Lung (tissue), 12 donors: Measurements from ENCODE around the gene RAB24. TPM values are rescaled to one million over a fixed set of nuclear protein-coding genes. Genes with fewer than 3 reads are reported as not detected.
A peak's percentile ranks its signal among the peaks of the same experiment; 100 is the strongest.

Experiments
- ATAC-seq: fragments of 200-7000 bp; cut with Tn5 transposase; one replicate; pipeline ENCODE4 v1.9.1; 2020; ENCODE audit warnings: moderate number of reproducible peaks; ENCODE audit not compliant: insufficient read depth, low FRiP score
- DNase-seq, 3 donors: peaks; one replicate each; pipeline ENCODE4 v3.0.0-alpha.2; 2013 to 2017
- H3K27ac ChIP-seq, 2 donors: one replicate each; pipeline ENCODE4 v1.5.1; 2013; ENCODE audit warnings: mild to moderate bottlenecking in 2 of 2, moderate library complexity in 2 of 2, control low read depth in 1 of 2, inconsistent platforms in 1 of 2, low read depth in 1 of 2, low read length in 1 of 2
- H3K27me3 ChIP-seq, 3 donors: one replicate each; pipeline ENCODE4 v1.5.1; 2013; ENCODE audit warnings: low read length in 2 of 3; ENCODE audit not compliant: control insufficient read depth in 3 of 3, insufficient read depth in 3 of 3
- H3K36me3 ChIP-seq, 4 donors: one replicate each; pipeline ENCODE4 v1.5.1; 2013; ENCODE audit warnings: low read length in 4 of 4, mild to moderate bottlenecking in 1 of 4, moderate library complexity in 1 of 4; ENCODE audit not compliant: control insufficient read depth in 4 of 4, insufficient read depth in 4 of 4
- H3K4me1 ChIP-seq, 5 donors: one replicate each; pipeline ENCODE4 v1.5.1; 2013; ENCODE audit warnings: low read length in 5 of 5, mild to moderate bottlenecking in 2 of 5, moderate library complexity in 1 of 5; ENCODE audit not compliant: control insufficient read depth in 5 of 5, insufficient read depth in 5 of 5
- H3K4me3 ChIP-seq: one replicate; pipeline ENCODE4 v1.5.1; 2013; ENCODE audit warnings: mild to moderate bottlenecking, control low read depth, moderate library complexity
- H3K9ac ChIP-seq, 2 donors: one replicate each; pipeline ENCODE4 v1.5.1; 2013; ENCODE audit warnings: low read length in 2 of 2, control low read depth in 1 of 2; ENCODE audit not compliant: insufficient read depth in 1 of 2
- H3K9me3 ChIP-seq, 4 donors: one replicate each; pipeline ENCODE4 v1.5.1; 2013; ENCODE audit warnings: low read length in 3 of 4, mild to moderate bottlenecking in 1 of 4, moderate library complexity in 1 of 4; ENCODE audit not compliant: control insufficient read depth in 4 of 4, insufficient read depth in 3 of 4
- WGBS, 2 donors: extraction: QIAGEN DNeasy Blood & Tissue Kit; methylation state at CpG; one replicate each; pipeline ENCODE4 v1.1.7; 2013; 5-methylcytosine and 5-hydroxymethylcytosine counted together
- polyA plus RNA-seq, 2 donors: library from polyadenylated mRNA; stranded (reverse); fragments of 200-250 nt; gene quantifications; one replicate each; pipeline ENCODE4 v1.2.1, GENCODE V29; 2013
- total RNA-seq, 2 donors: library from RNA; depleted of rRNA in 1 of 2; stranded (reverse); fragments of >200 nt in 1 of 2; gene quantifications; one replicate each; pipeline ENCODE4 v1.2.1, GENCODE V29; 2014 to 2021
- TF ChIP-seq, protein P1 (sequence below): IDR thresholded peaks from 2 replicates; pipeline ENCODE4 v1.5.1; 2012; ENCODE audit warnings: mild to moderate bottlenecking; ENCODE audit errors: control extremely low read depth, extremely low read depth
- donor health status: control.
- donor health status: control.
- donor health status: Bipolar disorder and iron deficiency.
- donor health status: healthy.
- donor health status: DM: yes; HTN: yes; CAD: no.

RAB24 gene
- total and polyA plus RNA-seq, 4 donors = 25.9 to 76.6 (median 42.4) TPM

DNA sequence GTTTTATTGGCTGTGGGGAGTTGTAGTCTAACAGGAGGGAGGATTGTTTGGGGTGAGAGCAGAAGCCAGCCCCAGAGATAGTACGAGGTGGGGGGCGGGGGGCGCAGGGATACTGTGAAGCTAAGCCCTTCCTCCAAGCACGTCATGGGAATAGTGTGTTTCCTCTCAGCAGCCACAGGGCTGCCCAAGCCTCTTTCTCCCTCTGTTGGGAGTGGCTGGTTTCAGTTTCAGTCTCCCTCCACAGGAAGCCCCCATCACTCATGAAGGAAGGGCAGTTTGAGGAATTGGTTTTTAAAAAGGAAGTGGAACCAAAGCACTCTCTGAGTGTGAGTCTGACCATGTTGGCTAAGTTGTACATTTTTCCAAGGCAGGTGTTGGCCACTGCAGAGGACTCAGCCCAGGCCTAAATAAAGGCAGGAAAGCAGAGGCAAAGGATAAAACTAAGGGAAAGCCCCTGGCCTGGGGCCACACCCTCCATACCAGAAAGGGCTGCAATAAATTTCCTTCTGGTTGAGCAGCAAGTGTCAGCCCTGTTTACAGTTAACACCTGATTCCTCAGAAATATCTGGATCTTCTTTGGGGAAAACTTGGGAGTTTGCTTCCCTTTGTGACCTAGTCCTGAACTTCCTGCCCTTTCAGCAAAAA is 3.2 kb downstream of the RAB24 start:
- Histone ChIP-seq H3K9ac (no peak overlapping the region), H3K4me1 (peaks cover 0 to 34% (median 18%) of the 10 kb centered on the region in 5 donors), H3K27ac (peak overlapping the region in 1 of 2 donors; percentile 81), H3K36me3 (peaks cover 4 to 22% (median 13%) of the 10 kb centered on the region in 4 donors), H3K4me3 (no peak overlapping the region), H3K9me3 (no peaks in the 10 kb centered on the region), H3K27me3 (no peaks in the 10 kb centered on the region)
- DNase-seq = peak; percentile 59 to 81 (median 77)
- 11 to 29% methylated on average over 4 of the region's 4 CpGs for WGBS, 2 donors
- peak; percentile 24 for ATAC-seq
- TF ChIP-seq, protein P1, sequence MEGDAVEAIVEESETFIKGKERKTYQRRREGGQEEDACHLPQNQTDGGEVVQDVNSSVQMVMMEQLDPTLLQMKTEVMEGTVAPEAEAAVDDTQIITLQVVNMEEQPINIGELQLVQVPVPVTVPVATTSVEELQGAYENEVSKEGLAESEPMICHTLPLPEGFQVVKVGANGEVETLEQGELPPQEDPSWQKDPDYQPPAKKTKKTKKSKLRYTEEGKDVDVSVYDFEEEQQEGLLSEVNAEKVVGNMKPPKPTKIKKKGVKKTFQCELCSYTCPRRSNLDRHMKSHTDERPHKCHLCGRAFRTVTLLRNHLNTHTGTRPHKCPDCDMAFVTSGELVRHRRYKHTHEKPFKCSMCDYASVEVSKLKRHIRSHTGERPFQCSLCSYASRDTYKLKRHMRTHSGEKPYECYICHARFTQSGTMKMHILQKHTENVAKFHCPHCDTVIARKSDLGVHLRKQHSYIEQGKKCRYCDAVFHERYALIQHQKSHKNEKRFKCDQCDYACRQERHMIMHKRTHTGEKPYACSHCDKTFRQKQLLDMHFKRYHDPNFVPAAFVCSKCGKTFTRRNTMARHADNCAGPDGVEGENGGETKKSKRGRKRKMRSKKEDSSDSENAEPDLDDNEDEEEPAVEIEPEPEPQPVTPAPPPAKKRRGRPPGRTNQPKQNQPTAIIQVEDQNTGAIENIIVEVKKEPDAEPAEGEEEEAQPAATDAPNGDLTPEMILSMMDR = no peak

DNA sequence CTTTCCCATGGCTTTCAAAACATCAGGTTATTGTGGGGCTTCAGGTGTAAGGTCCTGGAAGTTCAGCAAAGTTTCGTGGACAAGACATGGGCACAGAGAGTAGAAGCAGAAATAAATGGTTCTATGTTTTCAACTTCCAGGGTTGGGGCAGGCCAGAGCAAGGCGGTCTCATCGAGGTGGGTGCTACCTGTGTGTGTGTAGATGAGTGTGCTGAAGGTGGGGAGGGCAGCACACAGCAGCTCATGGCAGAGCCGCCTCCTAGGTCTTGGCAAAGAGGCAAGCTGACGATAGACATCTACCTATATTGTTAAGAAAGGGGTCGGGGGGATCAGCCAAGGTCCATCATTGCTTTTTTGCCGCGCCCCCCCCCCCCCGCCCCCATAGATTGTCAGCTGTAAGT is 3.8 kb downstream of the RAB24 start:
- DNase-seq = no peak
- H3K36me3 ChIP-seq = peaks cover 4 to 26% (median 17%) of the 10 kb centered on the region in 4 donors
- no peaks in the 10 kb centered on the region for H3K27me3 ChIP-seq
- no peak for ATAC-seq
- peaks cover 0 to 30% (median 18%) of the 10 kb centered on the region in 5 donors for H3K4me1 ChIP-seq
- TF ChIP-seq, protein P1 = no peak
- no peak overlapping the region for H3K4me3 ChIP-seq
- no peaks in the 10 kb centered on the region for H3K9me3 ChIP-seq
- 60 to 76% methylated on average over 9 of the region's 9 CpGs for WGBS, 2 donors
- no peak overlapping the region for H3K9ac ChIP-seq
- H3K27ac ChIP-seq = peak overlapping the region in 1 of 2 donors; percentile 85

DNA sequence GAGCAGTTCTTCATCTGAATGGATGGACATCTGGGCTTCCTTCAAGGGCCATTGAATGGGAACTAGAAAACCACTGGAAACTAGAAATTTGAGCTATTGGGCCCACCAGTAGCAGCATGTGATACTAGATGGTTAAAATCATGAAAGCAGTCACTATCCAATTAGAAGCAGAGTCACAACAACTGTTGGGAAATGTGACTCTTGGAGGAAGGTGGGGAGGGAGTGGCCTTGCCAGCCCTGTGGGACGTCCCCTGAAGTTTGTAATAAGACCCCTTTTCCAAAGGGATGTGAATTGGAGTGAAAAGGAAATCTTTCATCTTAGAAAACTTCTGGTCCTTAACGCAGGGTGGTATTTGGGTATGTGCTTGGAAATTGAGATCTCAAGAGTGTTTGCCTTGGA is 5.6 kb downstream of the RAB24 start:
- Histone ChIP-seq H3K4me1 (peaks cover 0 to 29% (median 18%) of the 10 kb centered on the region in 5 donors), H3K27me3 (no peaks in the 10 kb centered on the region), H3K9ac (no peak overlapping the region), H3K36me3 (peaks cover 10 to 41% (median 31%) of the 10 kb centered on the region in 4 donors), H3K27ac (no peak overlapping the region), H3K9me3 (no peaks in the 10 kb centered on the region), H3K4me3 (no peak overlapping the region)
- no peak for ATAC-seq
- 68 to 75% methylated on average over 2 of the region's 2 CpGs for WGBS, 2 donors
- no peak for DNase-seq
- TF ChIP-seq, protein P1 = no peak
